Stimulated activated CD8-positive, alpha-beta memory T cell treated with anti-CD3 and anti-CD28 coated beads, Interleukin-4, amount 100 ng/mL, for 4 hours (primary cell): ENCODE results near the gene FOXN3.
"Not testable (repeated sequence)": the region's sequence is repeated elsewhere in the genome, so short reads cannot be mapped to it uniquely, and the experiment has no call there.

Source experiments
- DNase-seq, 2 donors: peaks; one replicate each; pipeline ENCODE4 v3.0.0-alpha.2; 2020; ENCODE audit warnings: low read depth in 2 of 2, low spot score in 1 of 2

The FOXN3 gene

DNA sequence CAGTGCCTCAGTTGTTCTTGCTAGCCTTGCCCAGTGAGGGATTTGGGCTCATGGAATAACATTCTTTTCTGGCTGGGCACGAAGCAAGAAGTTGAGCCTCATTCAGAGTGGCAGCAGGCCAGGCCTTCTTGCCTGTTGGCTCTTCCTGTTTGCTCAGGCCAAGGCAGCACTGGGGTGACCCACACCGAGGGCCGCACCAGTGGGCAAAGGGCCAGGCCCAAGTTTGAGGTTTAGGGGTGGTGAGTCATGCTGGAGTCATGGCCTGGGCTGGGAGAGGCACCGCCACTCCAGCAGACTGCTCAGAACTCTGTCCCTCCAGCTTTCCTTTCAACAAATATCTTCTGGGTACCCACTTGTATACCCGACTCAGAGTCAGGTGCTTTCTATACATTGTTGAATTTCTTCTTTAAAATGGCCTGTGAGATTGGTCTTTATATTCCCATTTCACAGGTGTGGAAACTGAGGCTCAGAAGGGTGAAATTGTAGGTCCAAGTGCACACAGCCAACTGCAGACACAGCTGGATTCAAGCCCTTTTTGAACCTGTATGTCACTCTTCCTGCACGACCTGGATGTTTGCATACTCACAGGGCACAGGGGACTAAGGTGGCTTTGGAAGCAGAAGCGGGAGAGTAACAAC, 279.4 kb downstream of the FOXN3 start:
- no peak for DNase-seq

DNA sequence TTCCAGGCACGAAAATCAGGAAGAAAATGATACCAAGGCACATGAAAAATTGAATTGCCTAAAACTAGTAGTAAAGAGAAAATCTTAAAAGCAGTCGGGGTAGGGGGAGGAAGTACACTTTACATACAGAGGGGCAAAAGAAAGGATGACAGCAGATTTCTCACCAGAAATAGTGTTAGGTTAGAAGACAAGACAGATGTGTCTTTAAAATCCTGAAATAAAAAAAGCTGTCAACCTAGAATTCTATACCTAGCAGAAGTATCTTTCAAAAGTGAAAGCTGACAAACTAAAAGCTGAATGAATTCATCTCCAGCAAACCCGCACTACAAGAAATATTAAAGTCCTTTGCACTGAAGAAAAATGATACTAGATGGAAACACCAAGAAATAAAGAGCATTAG, 280.4 kb downstream of the FOXN3 start:
- no peak for DNase-seq

DNA sequence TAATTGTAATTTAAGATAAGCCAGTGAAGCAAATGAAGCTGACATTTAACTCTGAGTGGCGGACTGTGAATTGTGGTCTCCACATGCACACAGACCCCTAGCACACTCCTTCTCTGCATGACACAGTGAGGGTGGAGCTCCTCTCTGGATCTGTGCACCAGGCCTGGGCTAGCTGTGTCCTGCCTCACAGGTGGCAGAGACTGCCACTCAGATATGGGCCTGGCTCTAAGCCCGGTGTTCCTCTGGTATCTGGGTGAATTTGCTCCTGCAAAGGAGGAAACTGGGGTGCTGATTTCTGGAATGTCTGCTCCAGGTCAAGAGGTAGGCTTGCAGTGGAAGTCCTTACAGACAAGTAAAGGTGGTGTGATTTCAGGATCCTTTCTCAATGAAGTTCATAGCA, 282.4 kb downstream of the FOXN3 start:
- no peak for DNase-seq

DNA sequence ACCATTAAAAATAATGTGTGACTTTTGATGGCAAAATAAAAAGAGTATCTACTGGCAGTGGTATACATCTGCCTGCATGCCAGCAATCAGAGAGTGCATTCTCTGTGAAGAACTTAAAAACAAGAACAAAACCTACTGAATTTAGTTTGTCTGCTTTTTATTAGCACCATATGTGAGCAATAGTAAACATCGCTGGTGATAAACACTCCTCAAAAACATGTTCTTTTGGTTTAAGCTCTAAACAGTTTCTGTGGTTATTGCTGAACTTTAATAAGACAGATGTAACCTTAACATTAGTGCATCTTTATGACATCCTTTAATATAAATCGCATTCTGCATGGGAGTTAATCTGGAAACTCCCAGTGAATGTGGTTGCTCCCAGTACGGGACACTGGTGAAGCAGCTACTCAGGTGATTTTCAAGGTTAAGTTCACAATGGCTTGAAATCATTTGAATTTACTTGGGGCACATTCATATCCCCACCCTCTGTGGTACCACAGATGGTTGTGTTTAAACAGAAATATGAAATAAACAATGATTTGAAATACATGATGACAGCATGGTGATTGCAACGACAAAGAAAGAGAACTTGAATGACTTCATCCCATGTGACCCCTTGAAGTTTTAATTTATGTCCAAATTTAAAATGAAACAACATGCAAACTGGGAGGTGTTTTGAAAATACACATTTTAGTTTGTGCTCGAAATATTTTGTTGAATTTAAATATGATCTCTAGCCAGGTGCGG, 285.9 kb downstream of the FOXN3 start:
- DNase-seq: no peak

DNA sequence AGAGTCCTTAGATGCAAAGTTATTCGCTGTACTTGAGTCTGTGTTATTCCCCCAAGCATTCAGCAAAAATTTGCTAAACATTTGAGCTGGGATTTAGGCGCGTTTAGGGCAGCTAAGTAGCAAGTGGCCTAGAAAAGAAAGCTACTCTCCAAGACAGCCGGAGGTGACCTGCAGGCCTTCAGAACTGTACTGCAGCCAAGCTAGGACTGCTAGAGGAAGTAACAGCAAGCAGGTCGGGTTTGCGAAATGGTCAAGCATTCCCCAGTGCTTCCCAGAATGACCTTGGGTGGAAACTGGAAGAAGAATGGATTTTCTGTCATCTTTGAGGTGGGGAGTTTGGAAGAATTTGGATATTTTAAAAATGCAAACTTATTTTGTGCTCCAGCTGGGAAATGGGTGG, 287.5 kb downstream of the FOXN3 start:
- DNase-seq: no peak

DNA sequence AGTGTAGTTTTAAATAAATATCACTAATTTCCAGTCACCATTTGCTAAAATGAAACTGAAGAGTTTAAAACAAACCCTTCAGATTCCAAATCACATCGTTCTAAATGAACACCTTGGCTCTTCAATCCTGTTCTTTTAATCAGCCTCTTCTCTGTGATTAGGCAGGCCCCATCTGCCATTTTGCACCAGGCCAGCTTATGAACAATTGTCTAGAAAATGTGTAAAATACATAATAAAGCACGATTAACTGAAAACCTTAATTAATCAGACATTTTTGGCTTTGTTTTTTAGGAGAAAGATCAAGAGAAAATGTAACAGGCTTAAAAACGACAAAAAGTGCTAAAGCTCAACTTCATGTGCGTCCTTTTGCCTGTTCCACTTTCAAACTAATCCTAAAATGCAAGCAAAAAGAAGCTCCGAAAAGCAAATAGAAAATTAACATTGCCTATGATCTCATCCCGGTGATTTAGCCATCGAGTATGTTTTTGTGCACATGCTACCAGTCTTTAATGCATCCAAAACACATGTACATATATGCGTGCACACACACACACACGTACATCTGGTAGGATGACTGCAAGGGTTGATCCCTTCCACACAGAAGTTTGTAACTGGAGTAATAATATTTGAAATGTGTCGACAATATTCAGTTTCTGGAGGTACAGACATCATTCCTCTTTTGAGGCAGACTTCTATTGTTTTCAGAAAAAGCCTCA, 288.6 kb downstream of the FOXN3 start:
- DNase-seq: no peak

DNA sequence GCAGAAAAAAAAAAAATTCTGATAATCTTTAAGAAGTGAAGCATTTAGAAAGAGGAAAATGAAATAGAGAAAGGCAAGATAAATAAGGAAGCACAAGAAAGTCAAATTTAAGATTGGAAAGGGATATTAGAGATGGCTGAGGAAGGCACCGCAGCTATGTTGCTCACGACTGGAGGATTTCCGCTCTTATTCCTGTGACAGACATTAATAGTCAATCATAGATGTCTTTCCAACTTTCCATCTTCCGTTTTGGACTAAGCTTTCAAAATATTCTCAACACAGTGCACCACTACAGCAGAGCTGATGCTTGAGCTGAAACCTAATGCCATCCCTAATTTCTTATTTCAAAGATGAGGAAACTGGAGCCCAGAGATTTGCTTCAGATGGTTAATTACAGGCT, 290.6 kb downstream of the FOXN3 start:
- no peak for DNase-seq

DNA sequence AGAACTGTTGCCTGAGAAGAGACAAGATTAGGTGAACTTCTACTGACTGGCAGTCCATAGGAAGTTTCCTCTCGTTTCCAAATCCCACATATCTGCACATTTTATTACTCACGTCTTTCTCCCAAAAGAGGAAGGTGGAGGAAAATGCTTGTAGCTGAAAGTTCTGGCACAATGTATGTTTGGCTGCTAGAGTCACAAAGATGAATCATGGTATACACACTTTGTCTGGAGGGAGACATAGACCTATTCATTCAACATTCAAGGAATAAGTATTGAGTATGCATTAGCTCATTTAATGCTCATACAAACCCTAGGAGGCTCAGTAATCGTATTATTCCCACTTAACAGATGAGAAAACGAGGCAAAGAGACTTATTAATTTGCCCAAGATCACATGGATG, 291.8 kb downstream of the FOXN3 start:
- no peak for DNase-seq

DNA sequence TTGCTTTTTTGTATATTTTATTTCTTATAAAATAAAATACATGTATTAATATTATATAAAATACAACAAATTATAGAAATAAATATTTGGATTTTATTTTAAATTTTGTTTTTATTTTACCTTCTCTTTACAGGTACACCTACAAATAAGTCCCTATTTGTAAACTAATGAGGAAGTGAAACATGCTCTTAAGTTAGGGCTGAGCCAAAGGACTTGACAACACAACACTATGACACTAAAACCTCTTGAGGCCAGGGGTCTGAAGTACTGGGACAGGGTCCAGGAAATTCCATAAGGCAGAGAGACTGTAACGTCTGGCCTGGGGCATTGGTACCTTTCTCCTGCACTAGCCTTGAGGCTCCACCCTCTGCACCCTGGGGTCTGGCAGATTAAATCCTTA, 293.2 kb downstream of the FOXN3 start:
- DNase-seq: no peak

DNA sequence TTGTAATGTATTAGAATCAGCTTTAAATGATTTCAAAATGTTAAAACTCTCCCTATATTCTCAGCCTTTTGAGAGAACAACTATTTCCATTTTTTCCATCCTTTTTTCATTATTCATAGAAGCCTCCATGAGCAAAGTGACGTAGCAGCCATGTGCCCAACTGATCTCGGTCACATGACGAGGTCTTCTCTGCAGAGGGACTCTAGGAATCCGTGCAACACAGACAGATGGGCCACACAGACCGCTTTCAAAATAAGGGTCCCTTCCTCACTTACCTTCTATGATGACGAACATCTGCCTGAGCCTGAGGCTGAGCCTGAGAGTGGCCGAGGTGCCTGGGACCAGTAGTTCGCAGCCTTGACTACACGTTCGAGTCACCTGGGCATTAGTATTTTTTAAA, 293.8 kb downstream of the FOXN3 start:
- DNase-seq: no peak

DNA sequence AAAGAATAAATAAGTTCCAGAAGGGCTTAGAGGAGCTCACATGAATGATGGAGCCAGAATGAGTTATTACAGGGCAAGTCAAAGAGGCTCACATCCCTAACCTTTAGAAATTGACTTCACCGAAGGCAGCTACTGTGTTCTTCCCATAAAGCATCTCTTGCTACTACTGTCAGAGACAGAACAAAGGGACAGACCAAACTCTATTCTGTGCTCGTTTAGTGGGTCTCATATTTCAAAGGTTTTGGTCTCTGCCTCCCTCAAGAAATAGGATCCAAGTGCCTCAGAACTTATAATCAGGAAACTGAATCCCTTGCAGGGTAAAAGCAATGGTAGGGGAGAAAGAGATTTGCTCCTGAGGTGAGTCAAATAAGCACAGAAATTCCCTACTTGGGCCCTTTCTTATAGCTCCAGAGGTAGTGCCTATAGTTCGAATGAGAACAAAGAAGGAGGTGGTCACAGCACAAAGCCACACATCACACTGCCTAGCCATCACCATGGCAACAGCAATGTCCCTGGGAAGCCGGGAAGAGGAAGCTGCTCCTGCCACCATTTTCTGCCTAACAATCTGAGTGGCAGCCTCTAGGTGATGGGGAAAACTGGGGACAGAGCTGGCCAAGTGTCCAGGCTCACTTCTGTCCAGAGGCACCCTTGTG, 294.9 kb downstream of the FOXN3 start:
- no peak for DNase-seq

DNA sequence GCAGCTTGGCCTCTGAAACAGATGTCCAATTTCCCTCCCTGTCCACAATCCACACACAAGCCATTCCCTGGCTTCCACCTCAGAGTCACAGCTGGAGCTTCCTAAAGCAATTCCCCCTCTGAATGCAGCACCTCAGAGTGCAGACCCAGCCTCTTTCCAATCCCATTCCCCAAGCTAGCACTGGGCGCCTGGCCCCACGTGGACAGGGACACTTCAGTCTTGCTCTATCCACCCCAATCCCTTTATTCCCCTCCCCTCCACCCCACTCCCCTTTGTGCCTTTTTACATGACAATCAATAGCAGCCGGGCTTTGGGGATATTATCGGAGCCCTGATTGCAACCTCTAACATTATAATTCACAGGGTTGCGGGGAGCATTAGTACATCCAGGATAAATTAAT, 300.0 kb downstream of the FOXN3 start:
- DNase-seq: no peak

DNA sequence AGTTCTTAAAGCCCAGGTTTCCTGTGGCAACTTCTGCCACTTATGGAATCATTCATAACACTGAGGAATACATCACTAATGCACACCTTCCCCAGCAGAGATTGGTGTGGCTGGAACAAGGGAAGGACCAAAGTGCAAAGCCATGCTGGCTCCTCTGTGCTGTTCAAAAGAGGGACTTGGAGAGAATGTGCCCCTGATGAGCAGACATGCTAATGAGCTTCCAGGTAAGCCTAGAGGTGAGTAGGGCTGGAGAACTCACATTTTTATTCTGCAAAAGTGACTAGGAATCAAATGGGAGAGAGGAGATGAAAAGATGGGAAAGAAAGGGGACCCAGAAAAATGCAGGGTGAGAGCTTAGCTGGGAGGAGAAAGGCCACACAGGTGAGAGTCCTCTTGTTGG, 302.9 kb downstream of the FOXN3 start:
- no peak for DNase-seq

DNA sequence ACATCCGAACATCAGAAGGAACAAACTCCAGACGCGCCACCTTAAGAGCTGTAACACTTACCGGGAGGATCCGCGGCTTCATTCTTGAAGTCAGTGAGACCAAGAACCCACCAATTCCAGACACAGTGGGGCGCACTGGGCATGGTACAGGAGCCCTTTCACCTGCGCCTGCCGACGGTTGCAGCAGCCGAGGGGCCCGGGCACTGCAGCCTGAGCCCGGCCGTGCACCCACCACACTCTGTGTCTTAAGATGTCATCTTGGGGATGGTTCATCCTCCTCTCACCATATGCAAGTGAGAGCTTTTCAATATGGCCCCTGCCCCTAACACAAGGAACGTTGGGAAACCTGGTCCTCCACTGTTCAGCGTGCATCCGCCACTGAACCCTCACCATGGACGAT, 304.3 kb downstream of the FOXN3 start:
- no peak for DNase-seq

DNA sequence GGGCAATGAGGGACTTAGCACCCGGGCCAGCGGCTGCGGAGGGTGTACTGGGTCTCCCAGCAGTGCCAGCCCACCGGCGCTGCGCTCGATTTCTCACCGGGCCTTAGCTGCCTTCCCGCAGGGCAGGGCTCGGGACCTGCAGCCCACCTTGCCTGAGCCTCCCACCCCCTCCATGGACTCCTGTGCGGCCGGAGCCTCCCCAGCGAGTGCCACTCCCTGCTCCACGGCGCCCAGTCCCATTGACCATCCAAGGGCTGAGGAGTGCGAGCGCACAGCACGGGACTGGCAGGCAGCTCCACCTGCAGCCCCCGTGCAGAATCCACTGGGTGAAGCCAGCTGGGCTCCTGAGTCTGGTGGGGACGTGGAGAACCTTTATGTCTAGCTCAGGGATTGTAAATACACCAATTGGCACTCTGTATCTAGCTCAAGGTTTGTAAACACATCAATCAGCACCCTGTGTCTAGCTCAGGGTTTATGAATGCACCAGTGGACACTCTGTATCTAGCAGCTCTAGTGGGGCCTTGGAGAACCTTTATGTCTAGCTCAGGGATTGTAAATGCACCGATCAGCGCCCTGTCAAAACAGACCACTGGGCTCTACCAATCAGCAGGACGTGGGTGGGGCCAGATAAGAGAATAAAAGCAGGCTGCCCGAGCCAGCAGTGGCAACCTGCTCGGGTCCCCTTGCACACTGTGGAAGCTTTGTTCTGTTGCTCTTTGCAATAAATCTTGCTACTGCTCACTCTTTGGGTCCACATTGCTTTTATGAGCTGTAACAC, 305.1 kb downstream of the FOXN3 start:
- DNase-seq: not testable (repeated sequence)

DNA sequence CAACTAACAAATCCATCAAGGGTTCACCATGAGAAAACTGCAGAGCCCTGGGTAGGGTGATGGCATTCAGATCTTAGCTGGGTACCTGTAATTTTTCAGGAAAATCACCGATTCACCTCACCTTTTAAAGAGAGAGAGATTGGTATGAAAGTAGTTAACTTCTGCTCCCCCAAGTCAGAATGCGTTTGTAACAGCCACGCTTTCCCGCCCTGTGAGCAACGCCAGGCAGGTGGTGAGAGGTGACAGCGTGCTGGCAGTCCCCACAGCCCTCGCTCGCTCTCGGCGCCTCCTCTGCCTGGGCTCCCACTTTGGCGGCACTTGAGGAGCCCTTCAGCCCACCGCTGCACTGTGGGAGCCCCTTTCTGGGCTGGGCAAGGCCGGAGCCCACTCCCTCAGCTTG, 305.8 kb downstream of the FOXN3 start:
- DNase-seq: not testable (repeated sequence)

DNA sequence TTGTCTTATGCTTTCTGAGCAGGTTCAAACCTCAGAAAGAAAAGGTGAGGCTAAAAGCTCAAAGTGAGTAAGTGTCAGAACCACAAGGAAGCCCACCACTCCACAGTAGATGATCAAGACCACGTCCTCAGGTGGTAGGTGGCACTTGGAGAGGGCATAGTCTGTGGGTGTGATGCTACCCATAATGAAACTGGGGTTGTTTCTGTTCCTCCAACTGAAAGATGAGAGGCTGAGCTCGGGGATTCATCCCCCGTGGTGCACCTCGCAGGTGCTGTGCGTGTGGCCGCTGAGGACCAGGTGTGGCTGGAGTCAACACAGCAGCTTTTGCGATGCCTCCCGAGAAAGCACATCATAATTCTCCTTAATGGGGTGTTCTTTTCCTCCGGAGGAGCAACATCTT, 306.9 kb downstream of the FOXN3 start:
- no peak for DNase-seq

DNA sequence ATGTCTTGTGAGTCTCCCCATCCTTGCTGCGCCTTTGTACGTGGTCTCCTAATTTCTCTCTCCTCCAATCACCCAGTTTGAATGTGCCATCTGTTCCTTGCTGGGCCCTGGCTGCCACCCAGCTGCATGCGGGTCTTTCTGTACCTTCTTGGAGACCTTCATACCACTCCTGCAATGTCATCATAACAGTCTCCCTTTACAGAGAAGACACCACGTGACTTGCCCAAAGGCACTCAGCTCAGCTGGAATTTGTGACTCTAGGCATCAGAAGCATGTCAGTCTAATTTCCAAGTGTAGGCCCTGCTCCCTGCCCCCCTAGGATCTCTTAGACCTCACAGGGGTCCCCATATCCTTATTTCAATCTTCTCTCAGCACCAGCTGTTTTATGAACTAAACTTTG, 308.4 kb downstream of the FOXN3 start:
- DNase-seq: no peak

DNA sequence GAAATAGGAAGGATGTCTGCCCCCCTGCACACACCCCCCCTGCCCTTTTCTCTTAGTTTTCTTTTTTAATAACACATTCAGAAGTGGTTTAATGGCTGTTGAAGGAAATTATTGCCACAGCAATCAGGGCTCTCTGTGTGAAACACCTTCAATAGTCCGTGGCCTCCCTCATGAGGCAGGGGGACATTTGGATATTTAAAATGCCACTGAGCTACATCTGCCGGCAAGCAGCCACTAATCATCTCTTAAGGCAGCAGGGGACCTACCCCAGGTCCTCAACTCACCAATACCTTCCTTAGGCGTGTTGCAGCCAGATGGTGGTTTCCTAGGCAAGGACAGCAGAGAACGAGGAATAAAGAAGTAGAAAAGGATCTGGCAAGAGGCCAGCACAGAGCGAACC, 309.4 kb downstream of the FOXN3 start:
- no peak for DNase-seq
